ES-I3 (cell line): Measurements from ENCODE around the gene PEF1.

Experiments
- H3K36me3 ChIP-seq: 2 replicates; pipeline ENCODE4 v1.6.1; 2013; ENCODE audit warnings: mild to moderate bottlenecking, low read length, control low read depth, moderate library complexity; ENCODE audit not compliant: insufficient read depth
- H3K4me1 ChIP-seq: 2 replicates; pipeline ENCODE4 v1.6.1; 2013; ENCODE audit warnings: mild to moderate bottlenecking, control low read depth, low read length; ENCODE audit not compliant: insufficient read depth
- H3K9ac ChIP-seq: 2 replicates; pipeline ENCODE4 v1.6.1; 2013; ENCODE audit warnings: low read depth, mild to moderate bottlenecking, low read length, moderate library complexity
- H3K9me3 ChIP-seq: 2 replicates; pipeline ENCODE4 v1.6.1; 2013; ENCODE audit warnings: mild to moderate bottlenecking, low read length, moderate library complexity; ENCODE audit not compliant: control insufficient read depth, insufficient read depth

The PEF1 gene

GRCh38 chr1:31678681-31679080 lies 34.0 kb upstream of the PEF1 start:
- no peaks in the 10 kb centered on the region for H3K9me3 ChIP-seq
- no peaks in the 10 kb centered on the region for H3K36me3 ChIP-seq
- 0 out of 2 replicates have a peak, but pooled peaks cover 4% of the 10 kb centered on the region for H3K4me1 ChIP-seq
- H3K9ac ChIP-seq, result no peak overlapping the region

- Histone ChIP-seq H3K36me3 (no peaks in the 10 kb centered on the region), H3K9me3 (no peaks in the 10 kb centered on the region), H3K4me1 (0 out of 2 replicates have a peak, but pooled peaks cover 4% of the 10 kb centered on the region), H3K9ac (no peak overlapping the region)
These were observed 33.3 kb upstream of the PEF1 start for GRCh38 chr1:31677949-31678348.

- Histone ChIP-seq H3K36me3 (no peaks in the 10 kb centered on the region), H3K9me3 (no peaks in the 10 kb centered on the region), H3K9ac (no peak overlapping the region), H3K4me1 (0 out of 2 replicates have a peak, but pooled peaks cover 4% of the 10 kb centered on the region)
These were observed 32.7 kb upstream of the PEF1 start for GRCh38 chr1:31677401-31677800.

- Histone ChIP-seq H3K9ac (no peak overlapping the region), H3K36me3 (no peaks in the 10 kb centered on the region), H3K9me3 (no peaks in the 10 kb centered on the region), H3K4me1 (0 out of 2 replicates have a peak, but pooled peaks cover 4% of the 10 kb centered on the region)
These were observed 31.1 kb upstream of the PEF1 start for GRCh38 chr1:31675756-31676155.

- Histone ChIP-seq H3K36me3 (no peaks in the 10 kb centered on the region), H3K9ac (no peak overlapping the region), H3K9me3 (no peaks in the 10 kb centered on the region), H3K4me1 (peaks cover 4% of the 10 kb centered on the region; the same call in 1 of the 2 replicates)
These were observed 30.5 kb upstream of the PEF1 start for GRCh38 chr1:31675161-31675560.

GRCh38 chr1:31674626-31675025 lies 29.9 kb upstream of the PEF1 start:
- Histone ChIP-seq H3K4me1 (peaks cover 4% of the 10 kb centered on the region; the same call in 1 of the 2 replicates), H3K9ac (no peak overlapping the region), H3K9me3 (no peaks in the 10 kb centered on the region), H3K36me3 (no peaks in the 10 kb centered on the region)

GRCh38 chr1:31673433-31673832 lies 28.8 kb upstream of the PEF1 start:
- H3K36me3 ChIP-seq, result no peaks in the 10 kb centered on the region
- H3K9ac ChIP-seq, result no peak overlapping the region
- no peaks in the 10 kb centered on the region for H3K9me3 ChIP-seq
- H3K4me1 ChIP-seq, result peaks cover 4% of the 10 kb centered on the region; the same call in 1 of the 2 replicates

GRCh38 chr1:31672986-31673385 lies 28.3 kb upstream of the PEF1 start:
- H3K9ac ChIP-seq, result no peak overlapping the region
- H3K36me3 ChIP-seq, result no peaks in the 10 kb centered on the region
- H3K9me3 ChIP-seq, result no peaks in the 10 kb centered on the region
- H3K4me1 ChIP-seq, result peaks cover 4% of the 10 kb centered on the region; the same call in 1 of the 2 replicates

GRCh38 chr1:31671561-31672201 lies 27.0 kb upstream of the PEF1 start:
- Histone ChIP-seq H3K4me1 (peaks cover 4% of the 10 kb centered on the region; the same call in 1 of the 2 replicates), H3K36me3 (no peaks in the 10 kb centered on the region), H3K9me3 (no peaks in the 10 kb centered on the region), H3K9ac (no peak overlapping the region)

- H3K36me3 ChIP-seq, result no peaks in the 10 kb centered on the region
- H3K4me1 ChIP-seq, result peaks cover 4% of the 10 kb centered on the region; the same call in 1 of the 2 replicates
- H3K9ac ChIP-seq, result no peak overlapping the region
- no peaks in the 10 kb centered on the region for H3K9me3 ChIP-seq
These were observed 26.5 kb upstream of the PEF1 start for GRCh38 chr1:31671147-31671546.

- Histone ChIP-seq H3K36me3 (no peaks in the 10 kb centered on the region), H3K4me1 (peaks cover 4% of the 10 kb centered on the region; the same call in 1 of the 2 replicates), H3K9me3 (no peaks in the 10 kb centered on the region), H3K9ac (no peak overlapping the region)
These were observed 25.9 kb upstream of the PEF1 start for GRCh38 chr1:31670593-31670964.

GRCh38 chr1:31669786-31670592 lies 25.3 kb upstream of the PEF1 start:
- no peak overlapping the region for H3K9ac ChIP-seq
- no peaks in the 10 kb centered on the region for H3K9me3 ChIP-seq
- peaks cover 2% of the 10 kb centered on the region; the same call in 1 of the 2 replicates for H3K4me1 ChIP-seq
- no peaks in the 10 kb centered on the region for H3K36me3 ChIP-seq

GRCh38 chr1:31669433-31669785 lies 24.7 kb upstream of the PEF1 start:
- H3K4me1 ChIP-seq, result no peaks in the 10 kb centered on the region; the same call in 1 of the 2 replicates
- no peaks in the 10 kb centered on the region for H3K36me3 ChIP-seq
- H3K9me3 ChIP-seq, result no peaks in the 10 kb centered on the region
- H3K9ac ChIP-seq, result no peak overlapping the region

- Histone ChIP-seq H3K9ac (no peak overlapping the region), H3K9me3 (no peaks in the 10 kb centered on the region), H3K4me1 (no peaks in the 10 kb centered on the region; the same call in 1 of the 2 replicates), H3K36me3 (no peaks in the 10 kb centered on the region)
These were observed 23.7 kb upstream of the PEF1 start for GRCh38 chr1:31668303-31668883.
